ENCODE results near the gene FGFBP1. TPM values are rescaled to one million over a fixed set of nuclear protein-coding genes. Genes with fewer than 3 reads are reported as not detected.

Gene FGFBP1
- total and polyA plus RNA-seq, 2 donors (not counting 1 experiment from before 2014, with no cell fraction given), result not detected

DNA sequence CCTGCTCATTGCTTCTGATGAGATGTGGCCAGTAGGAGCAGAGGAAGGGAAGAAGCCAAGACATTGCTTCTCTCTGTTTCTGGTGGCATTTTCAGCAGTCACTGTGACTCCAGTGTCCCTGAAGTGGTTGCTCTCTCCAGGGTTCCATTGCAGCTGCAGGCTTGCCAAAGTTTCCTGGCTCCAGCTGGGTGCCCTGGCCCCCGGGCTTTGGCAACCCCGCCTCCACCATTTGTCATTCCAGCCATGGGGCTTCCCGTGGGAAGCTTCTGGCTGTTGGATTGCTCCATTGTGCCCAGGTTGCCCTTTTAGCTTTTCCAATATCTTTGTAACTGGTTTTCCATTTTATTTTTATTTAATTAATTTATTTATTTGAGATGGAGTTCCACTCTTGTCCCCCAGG lies 12.7 kb downstream of the FGFBP1 start:
- no peaks in the 10 kb centered on the region for H3K27me3 Mint-ChIP-seq
- no peak for TF ChIP-seq EZH2 (IDR thresholded peaks at IDR 0.05; ENCODE audit: borderline replicate concordance, insufficient read depth, low read depth, low read length, poor library complexity, severe bottlenecking)
- TF ChIP-seq, protein P1, sequence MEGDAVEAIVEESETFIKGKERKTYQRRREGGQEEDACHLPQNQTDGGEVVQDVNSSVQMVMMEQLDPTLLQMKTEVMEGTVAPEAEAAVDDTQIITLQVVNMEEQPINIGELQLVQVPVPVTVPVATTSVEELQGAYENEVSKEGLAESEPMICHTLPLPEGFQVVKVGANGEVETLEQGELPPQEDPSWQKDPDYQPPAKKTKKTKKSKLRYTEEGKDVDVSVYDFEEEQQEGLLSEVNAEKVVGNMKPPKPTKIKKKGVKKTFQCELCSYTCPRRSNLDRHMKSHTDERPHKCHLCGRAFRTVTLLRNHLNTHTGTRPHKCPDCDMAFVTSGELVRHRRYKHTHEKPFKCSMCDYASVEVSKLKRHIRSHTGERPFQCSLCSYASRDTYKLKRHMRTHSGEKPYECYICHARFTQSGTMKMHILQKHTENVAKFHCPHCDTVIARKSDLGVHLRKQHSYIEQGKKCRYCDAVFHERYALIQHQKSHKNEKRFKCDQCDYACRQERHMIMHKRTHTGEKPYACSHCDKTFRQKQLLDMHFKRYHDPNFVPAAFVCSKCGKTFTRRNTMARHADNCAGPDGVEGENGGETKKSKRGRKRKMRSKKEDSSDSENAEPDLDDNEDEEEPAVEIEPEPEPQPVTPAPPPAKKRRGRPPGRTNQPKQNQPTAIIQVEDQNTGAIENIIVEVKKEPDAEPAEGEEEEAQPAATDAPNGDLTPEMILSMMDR (IDR thresholded peaks at IDR 0.05), result no peak
- Histone ChIP-seq H3K27me3 (replicated peaks in 1 of 4; ENCODE audit: control extremely low read depth in 1 of 4, control insufficient read depth in 3 of 4, insufficient read depth in 4 of 4, low read length in 3 of 4) (no peaks in the 10 kb centered on the region), H2AFZ (ENCODE audit: insufficient read depth, low read depth, low read length, poor library complexity, severe bottlenecking) (no peak overlapping the region), H3K4me3 (ENCODE audit: control extremely low read depth in 1 of 5, extremely low read depth in 1 of 5, insufficient read depth in 1 of 5, low read depth in 2 of 5, low read length in 4 of 5) (no peak overlapping the region), H4K20me1 (ENCODE audit: control insufficient read depth, insufficient read depth, low read length, poor library complexity, severe bottlenecking) (no peaks in the 10 kb centered on the region), H3K4me2 (replicated peaks; ENCODE audit: low read depth, low read length, poor library complexity, severe bottlenecking) (no peak overlapping the region), H3K36me3 (replicated peaks in 1 of 2; ENCODE audit: control extremely low read depth in 1 of 2, control insufficient read depth in 1 of 2, extremely low read depth in 1 of 2, insufficient read depth in 2 of 2, low read length in 1 of 2) (no peaks in the 10 kb centered on the region), H3K4me1 (ENCODE audit: control insufficient read depth in 2 of 2, insufficient read depth in 2 of 2, low read length in 2 of 2) (peaks cover 0 to 8% of the 10 kb centered on the region in 2 donors), H3K9ac (ENCODE audit: low read length) (no peak overlapping the region), H3K79me2 (ENCODE audit: control insufficient read depth, insufficient read depth, low read length) (no peaks in the 10 kb centered on the region), H3K27ac (ENCODE audit: low read length in 2 of 2) (no peak overlapping the region), H3K9me3 (ENCODE audit: control extremely low read depth in 1 of 3, control insufficient read depth in 2 of 3, insufficient read depth in 1 of 3, low read length in 2 of 3) (no peaks in the 10 kb centered on the region)
- H3K27ac Mint-ChIP-seq, result no peak overlapping the region
- peaks cover 11% of the 10 kb centered on the region for H3K4me1 Mint-ChIP-seq
- no peak for ATAC-seq (ENCODE audit: low read depth)
- ChIA-PET CTCF (no interaction called here), POLR2A (no interaction called here)
- H3K9me3 Mint-ChIP-seq (ENCODE audit: insufficient read depth), result no peaks in the 10 kb centered on the region
- DNase-seq, result no peak
- intact Hi-C loops (cut with micrococcal nuclease), result no loop called here
- H3K4me3 Mint-ChIP-seq, result no peak overlapping the region
- WGBS (ENCODE audit: insufficient coverage), result 91% methylated on average over 2 of the region's 3 CpGs

DNA sequence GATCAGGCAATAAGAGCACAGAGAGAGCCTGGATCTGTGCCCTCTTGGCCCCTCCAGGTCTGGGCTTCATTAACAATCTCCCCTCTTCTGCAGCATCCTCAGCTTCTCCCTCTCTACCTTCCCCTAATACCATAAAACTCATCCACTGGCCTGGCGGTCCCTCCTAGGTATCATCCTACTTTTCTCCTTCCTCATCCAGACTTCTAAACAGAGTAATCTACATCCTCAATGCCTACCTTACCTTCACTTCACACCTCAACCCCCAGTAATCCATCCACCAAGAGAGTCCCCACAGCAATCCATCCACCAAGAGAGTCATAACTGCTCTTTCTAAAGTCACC lies 17.0 kb downstream of the FGFBP1 start:
- ATAC-seq (ENCODE audit: low read depth), result no peak
- no peaks in the 10 kb centered on the region for H3K36me3 ChIP-seq (replicated peaks in 1 of 2; ENCODE audit: control extremely low read depth in 1 of 2, control insufficient read depth in 1 of 2, extremely low read depth in 1 of 2, insufficient read depth in 2 of 2, low read length in 1 of 2)
- TF ChIP-seq EZH2 (IDR thresholded peaks at IDR 0.05; ENCODE audit: borderline replicate concordance, insufficient read depth, low read depth, low read length, poor library complexity, severe bottlenecking), result no peak
- TF ChIP-seq, protein P1 (IDR thresholded peaks at IDR 0.05), result no peak
- no peaks in the 10 kb centered on the region for H3K27me3 ChIP-seq (replicated peaks in 1 of 4; ENCODE audit: control extremely low read depth in 1 of 4, control insufficient read depth in 3 of 4, insufficient read depth in 4 of 4, low read length in 3 of 4)
- H3K4me1 Mint-ChIP-seq, result no peaks in the 10 kb centered on the region
- H3K4me1 ChIP-seq (ENCODE audit: control insufficient read depth in 2 of 2, insufficient read depth in 2 of 2, low read length in 2 of 2), result no peaks in the 10 kb centered on the region
- ChIA-PET POLR2A (no interaction called here), CTCF (no interaction called here)
- H3K9me3 ChIP-seq (ENCODE audit: control extremely low read depth in 1 of 3, control insufficient read depth in 2 of 3, insufficient read depth in 1 of 3, low read length in 2 of 3), result no peaks in the 10 kb centered on the region
- no peak overlapping the region for H3K27ac ChIP-seq (ENCODE audit: low read length in 2 of 2)
- H4K20me1 ChIP-seq (ENCODE audit: control insufficient read depth, insufficient read depth, low read length, poor library complexity, severe bottlenecking), result no peaks in the 10 kb centered on the region
- no peak overlapping the region for H2AFZ ChIP-seq (ENCODE audit: insufficient read depth, low read depth, low read length, poor library complexity, severe bottlenecking)
- H3K4me3 ChIP-seq (ENCODE audit: control extremely low read depth in 1 of 5, extremely low read depth in 1 of 5, insufficient read depth in 1 of 5, low read depth in 2 of 5, low read length in 4 of 5), result no peak overlapping the region
- no peak overlapping the region for H3K9ac ChIP-seq (ENCODE audit: low read length)
- no peak overlapping the region for H3K4me2 ChIP-seq (replicated peaks; ENCODE audit: low read depth, low read length, poor library complexity, severe bottlenecking)
- no peaks in the 10 kb centered on the region for H3K79me2 ChIP-seq (ENCODE audit: control insufficient read depth, insufficient read depth, low read length)
- intact Hi-C loops (cut with micrococcal nuclease), result no loop called here
- H3K27me3 Mint-ChIP-seq, result peaks cover 5% of the 10 kb centered on the region
- DNase-seq, result no peak
- H3K9me3 Mint-ChIP-seq (ENCODE audit: insufficient read depth), result no peaks in the 10 kb centered on the region
- no peak overlapping the region for H3K4me3 Mint-ChIP-seq
- H3K27ac Mint-ChIP-seq, result no peak overlapping the region
- WGBS (ENCODE audit: insufficient coverage), result 100% methylated on average over 1 of the region's 1 CpG
